Spinal cord (tissue), 10 donors: ENCODE results near the gene PUM2. TPM values are rescaled to one million over a fixed set of nuclear protein-coding genes. Genes with fewer than 3 reads are reported as not detected.

Experiments
- DNase-seq, 6 donors: peaks; one replicate each; pipeline versions ENCODE4 v3.0.0 to v3.0.0-alpha.2; 2013 to 2015; ENCODE audit warnings: low spot score in 6 of 6, low read depth in 4 of 6
- H3K27ac ChIP-seq: one replicate; pipeline ENCODE4 v1.5.1; 2013; ENCODE audit warnings: low read depth, low read length, control low read depth
- H3K27me3 ChIP-seq: one replicate; pipeline ENCODE4 v1.6.1; 2013; ENCODE audit warnings: low read length; ENCODE audit not compliant: control insufficient read depth, insufficient read depth
- H3K36me3 ChIP-seq: one replicate; pipeline ENCODE4 v1.6.1; 2013; ENCODE audit warnings: low read length; ENCODE audit not compliant: control insufficient read depth, insufficient read depth
- H3K4me1 ChIP-seq: one replicate; pipeline ENCODE4 v1.6.1; 2013; ENCODE audit warnings: low read length; ENCODE audit not compliant: control insufficient read depth, insufficient read depth
- H3K4me3 ChIP-seq: one replicate; pipeline ENCODE4 v1.5.1; 2013; ENCODE audit warnings: low read depth, low read length, control low read depth
- H3K9me3 ChIP-seq: one replicate; pipeline ENCODE4 v1.6.1; 2013; ENCODE audit warnings: low read length; ENCODE audit not compliant: control insufficient read depth, insufficient read depth
- WGBS: methylation state at CpG from one replicate; pipeline ENCODE4 v1.1.5; 2013; ENCODE audit warnings: missing lambda C conversion rate; ENCODE audit not compliant: insufficient coverage; 5-methylcytosine and 5-hydroxymethylcytosine counted together
- polyA plus RNA-seq, 2 donors: library from polyadenylated mRNA; unstranded; fragments of 120-200 nt; gene quantifications; one replicate each; pipeline ENCODE4 v1.2.1, GENCODE V29; 2013; ENCODE audit not compliant: insufficient read length in 2 of 2
- total RNA-seq, 2 donors: library from RNA; depleted of rRNA in 1 of 2; stranded (reverse); fragments of 120-200 nt in 1 of 2; fragments of >200 nt in 1 of 2; gene quantifications; one replicate each; pipeline versions ENCODE4 v1.2.3 to v1.2.4, GENCODE V29; 2013 to 2014
- donor health status: healthy.

PUM2 gene
- total and polyA plus RNA-seq, 4 donors, result 51.8 to 105 (median 66.8) TPM

DNA sequence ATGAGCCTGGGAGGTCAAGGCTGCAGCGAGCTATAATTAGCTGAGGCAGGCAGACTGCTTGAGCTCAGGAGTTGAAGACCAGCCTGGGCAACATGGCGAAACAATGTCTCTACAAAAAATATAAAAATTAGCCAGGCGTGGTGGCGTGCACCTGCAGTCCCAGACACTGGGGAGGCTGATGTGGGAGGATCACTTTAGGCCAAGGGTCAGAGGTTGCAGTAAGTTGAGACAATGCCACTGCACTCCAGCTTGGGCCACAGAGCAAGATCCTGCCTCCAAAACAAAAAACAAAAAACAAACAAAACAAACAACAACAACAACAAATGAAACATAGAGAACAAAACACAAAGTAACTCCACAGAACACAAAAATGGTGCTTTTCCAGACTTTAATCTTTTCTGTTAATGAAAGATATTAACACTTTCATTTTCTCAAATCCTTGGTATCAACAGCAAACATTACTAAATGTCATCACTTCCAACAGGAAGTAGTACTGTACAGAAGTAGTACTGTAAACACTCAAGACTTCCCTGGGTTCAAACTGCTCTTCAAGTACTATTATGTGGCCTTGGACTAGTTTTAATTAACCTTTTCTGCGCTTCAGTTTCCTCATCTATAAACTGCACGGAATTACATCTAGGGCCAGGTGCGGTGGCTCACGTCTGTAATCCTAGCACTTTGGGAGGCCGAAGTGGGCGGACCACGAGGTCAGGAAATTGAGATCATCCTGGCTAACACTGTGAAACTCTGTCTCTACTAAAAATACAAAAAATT is 27.9 kb downstream of the PUM2 start:
- Histone ChIP-seq H3K4me3 (no peak overlapping the region), H3K27ac (no peak overlapping the region), H3K4me1 (no peaks in the 10 kb centered on the region), H3K27me3 (no peaks in the 10 kb centered on the region), H3K36me3 (peaks cover 13% of the 10 kb centered on the region), H3K9me3 (no peaks in the 10 kb centered on the region)
- 98% methylated on average over 7 of the region's 11 CpGs for WGBS
- no peak for DNase-seq

GRCh38 chr2:20317690-20318089 is 33.0 kb downstream of the PUM2 start:
- Histone ChIP-seq H3K27me3 (no peaks in the 10 kb centered on the region), H3K4me1 (no peaks in the 10 kb centered on the region), H3K4me3 (no peak overlapping the region), H3K36me3 (peaks cover 23% of the 10 kb centered on the region), H3K27ac (no peak overlapping the region), H3K9me3 (no peaks in the 10 kb centered on the region)
- no peak for DNase-seq
- WGBS, result no CpG with 5 or more reads among the region's 3 CpGs

DNA sequence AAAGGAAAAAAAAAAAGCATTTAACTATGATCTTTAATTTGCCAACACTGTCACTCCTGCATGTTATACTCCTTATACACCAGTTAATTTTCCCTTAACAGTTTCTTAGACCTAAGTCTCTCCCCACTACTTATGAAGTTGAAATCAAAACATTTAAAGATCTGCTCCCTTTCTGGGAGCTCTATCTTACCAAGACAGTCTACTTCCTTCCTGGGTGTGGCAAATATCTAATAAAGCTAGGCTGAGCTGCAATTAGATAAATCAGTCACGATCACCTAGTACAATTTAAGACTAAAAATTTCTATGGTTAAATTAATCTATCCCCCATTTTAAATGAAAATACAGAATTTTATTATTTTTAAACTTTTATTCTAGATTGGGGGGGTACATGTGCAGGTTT is 33.4 kb downstream of the PUM2 start:
- no peak overlapping the region for H3K27ac ChIP-seq
- H3K9me3 ChIP-seq, result no peaks in the 10 kb centered on the region
- H3K4me3 ChIP-seq, result no peak overlapping the region
- no peak for DNase-seq
- H3K36me3 ChIP-seq, result peaks cover 18% of the 10 kb centered on the region
- H3K27me3 ChIP-seq, result no peaks in the 10 kb centered on the region
- no CpG with 5 or more reads among the region's 1 CpG for WGBS
- no peaks in the 10 kb centered on the region for H3K4me1 ChIP-seq

DNA sequence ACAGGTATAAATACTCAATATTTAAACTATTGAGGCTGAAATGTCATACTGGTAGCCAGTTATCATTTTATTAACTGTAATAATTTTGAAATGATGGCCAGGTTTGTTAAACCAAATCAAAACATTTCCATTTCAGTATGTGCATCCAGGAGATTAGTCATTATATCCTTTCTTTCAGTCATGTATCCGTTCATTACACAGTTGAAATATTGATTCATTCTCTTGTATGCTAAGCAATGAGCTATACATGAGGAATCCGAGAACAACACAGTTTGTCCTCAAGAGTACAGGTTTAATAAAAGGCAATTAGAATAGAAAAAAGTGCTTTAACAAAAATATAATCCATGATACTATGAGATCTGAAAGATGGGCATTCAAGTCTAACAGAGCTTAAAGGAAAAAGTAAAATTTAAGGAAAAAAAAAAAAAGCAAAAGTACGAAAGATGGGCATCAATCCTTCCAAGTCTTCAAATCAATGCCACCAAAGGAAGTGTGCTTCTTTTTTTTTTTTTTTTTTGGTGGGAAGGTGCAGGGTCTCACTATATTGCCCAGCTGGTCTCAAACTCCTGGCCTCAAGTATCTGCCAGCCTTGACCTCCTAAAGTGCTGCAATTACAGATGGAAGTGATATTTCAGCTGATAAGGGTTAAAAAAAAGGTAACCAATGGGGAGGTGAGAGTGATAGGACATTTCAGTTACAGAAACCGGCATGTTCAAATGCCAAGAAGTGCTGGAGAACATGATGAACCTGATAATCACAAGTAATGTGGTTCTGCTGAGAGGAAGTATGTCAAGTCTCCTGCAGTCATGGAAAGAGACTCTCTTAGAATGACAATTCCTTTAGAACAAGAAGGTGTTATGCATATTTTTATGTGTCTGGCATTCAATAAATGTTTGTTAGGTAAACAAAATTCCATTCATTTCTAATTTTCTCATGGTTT is 35.8 kb downstream of the PUM2 start:
- 100% methylated on average over 1 of the region's 4 CpGs for WGBS
- H3K27ac ChIP-seq, result no peak overlapping the region
- no peak overlapping the region for H3K4me3 ChIP-seq
- H3K9me3 ChIP-seq, result no peaks in the 10 kb centered on the region
- no peaks in the 10 kb centered on the region for H3K4me1 ChIP-seq
- no peaks in the 10 kb centered on the region for H3K27me3 ChIP-seq
- H3K36me3 ChIP-seq, result peaks cover 16% of the 10 kb centered on the region
- DNase-seq, result no peak

GRCh38 chr2:20313659-20314058 is 37.0 kb downstream of the PUM2 start:
- Histone ChIP-seq H3K36me3 (peaks cover 16% of the 10 kb centered on the region), H3K27me3 (no peaks in the 10 kb centered on the region), H3K4me3 (no peak overlapping the region), H3K27ac (no peak overlapping the region), H3K9me3 (no peaks in the 10 kb centered on the region), H3K4me1 (no peaks in the 10 kb centered on the region)
- no peak for DNase-seq
- whole genome bisulfite sequencing, result no CpG with 5 or more reads among the region's 3 CpGs

DNA sequence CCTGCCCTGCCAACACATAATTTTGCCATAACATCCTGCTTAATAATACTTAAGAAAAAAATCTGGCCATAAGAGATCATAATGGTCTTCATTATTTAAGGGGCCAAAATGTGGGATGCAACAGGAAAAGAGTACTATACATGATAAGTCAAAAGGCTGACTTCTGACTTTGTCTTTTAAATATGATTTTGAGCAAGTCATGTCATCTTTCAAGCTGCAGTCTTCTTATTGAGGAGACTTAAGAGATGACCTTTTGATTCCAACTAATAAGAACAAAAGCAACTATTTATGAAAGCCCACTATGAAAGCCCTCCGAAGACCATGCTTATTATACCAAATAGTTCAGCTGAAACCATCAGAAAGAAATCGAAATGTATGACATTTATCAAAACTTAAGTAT is 41.6 kb downstream of the PUM2 start:
- Histone ChIP-seq H3K27ac (no peak overlapping the region), H3K27me3 (no peaks in the 10 kb centered on the region), H3K4me1 (no peaks in the 10 kb centered on the region), H3K36me3 (peaks cover 18% of the 10 kb centered on the region), H3K4me3 (no peak overlapping the region), H3K9me3 (no peaks in the 10 kb centered on the region)
- no peak for DNase-seq
- no CpG with 5 or more reads among the region's 2 CpGs for WGBS

DNA sequence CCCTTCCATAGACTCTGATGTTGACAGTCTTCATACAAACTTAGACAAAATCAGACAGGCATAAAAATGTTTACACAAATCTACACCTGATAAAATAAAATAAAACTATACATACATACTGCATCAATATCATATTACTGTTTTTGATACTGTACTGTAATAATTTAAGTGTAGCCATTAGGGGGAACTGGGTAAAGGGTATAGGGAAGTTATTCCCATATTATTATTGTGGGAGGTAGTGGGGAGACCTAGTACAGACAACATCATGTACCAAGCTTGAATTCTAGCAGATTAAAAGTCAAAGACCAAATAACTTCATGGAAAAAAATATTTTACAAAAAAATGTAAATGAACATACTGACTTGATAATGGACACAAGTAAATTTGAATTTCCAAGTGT is 43.3 kb downstream of the PUM2 start:
- H3K4me3 ChIP-seq, result no peak overlapping the region
- H3K4me1 ChIP-seq, result no peaks in the 10 kb centered on the region
- peaks cover 13% of the 10 kb centered on the region for H3K36me3 ChIP-seq
- no peak overlapping the region for H3K27ac ChIP-seq
- no peaks in the 10 kb centered on the region for H3K27me3 ChIP-seq
- no peak for DNase-seq
- no peaks in the 10 kb centered on the region for H3K9me3 ChIP-seq

- Histone ChIP-seq H3K36me3 (peaks cover 13% of the 10 kb centered on the region), H3K9me3 (no peaks in the 10 kb centered on the region), H3K27ac (no peak overlapping the region), H3K27me3 (no peaks in the 10 kb centered on the region), H3K4me1 (no peaks in the 10 kb centered on the region), H3K4me3 (no peak overlapping the region)
- DNase-seq, result peak in 1 of 6 donors; percentile 8
- 100% methylated on average over 1 of the region's 1 CpG for WGBS
Observed at GRCh38 chr2:20304411-20304810, 46.2 kb downstream of the PUM2 start.

DNA sequence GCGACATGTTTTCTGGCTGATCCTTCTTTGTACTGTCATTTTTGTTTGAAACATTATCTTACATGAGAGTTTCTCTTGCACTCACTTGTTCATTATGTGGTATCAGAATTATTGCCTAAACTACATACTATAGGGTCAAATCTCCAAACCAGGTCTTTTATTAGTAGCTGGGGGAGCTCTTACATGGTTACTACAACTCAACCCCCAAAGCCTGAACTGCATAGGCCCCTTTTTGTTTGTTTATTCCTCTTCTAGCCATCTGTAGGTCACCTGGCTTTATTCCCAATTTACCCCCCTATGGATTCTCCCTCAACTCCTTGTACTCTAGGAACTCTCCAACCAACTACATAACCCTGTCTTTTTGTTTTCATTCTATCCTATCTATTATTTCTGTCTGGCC is 46.7 kb downstream of the PUM2 start:
- no CpG with 5 or more reads among the region's 1 CpG for WGBS
- Histone ChIP-seq H3K9me3 (no peaks in the 10 kb centered on the region), H3K4me3 (no peak overlapping the region), H3K27ac (no peak overlapping the region), H3K4me1 (no peaks in the 10 kb centered on the region), H3K27me3 (no peaks in the 10 kb centered on the region), H3K36me3 (peaks cover 14% of the 10 kb centered on the region)
- DNase-seq, result no peak
